Neuronal stem cell (in vitro differentiated cells): ENCODE data around the gene OR10A6.

Experiments used
- DNase-seq: peaks from one replicate; pipeline ENCODE4 v3.0.0-alpha.2; 2013; ENCODE audit warnings: low spot score
- H2AFZ ChIP-seq: one replicate; pipeline ENCODE4 v1.6.1; 2013; ENCODE audit warnings: mild to moderate bottlenecking, low read length, inconsistent platforms
- H2AK5ac ChIP-seq: 2 replicates; pipeline ENCODE4 v1.6.1; 2013; ENCODE audit warnings: low read depth, mild to moderate bottlenecking, inconsistent platforms, low read length, moderate library complexity, mixed read lengths
- H2BK120ac ChIP-seq: 2 replicates; pipeline ENCODE4 v1.6.1; 2013; ENCODE audit warnings: low read depth, mild to moderate bottlenecking, inconsistent platforms, low read length, moderate library complexity, mixed read lengths
- H2BK12ac ChIP-seq: one replicate; pipeline ENCODE4 v1.6.1; 2013; ENCODE audit warnings: low read length, inconsistent platforms
- H2BK15ac ChIP-seq: 2 replicates; pipeline ENCODE4 v1.6.1; 2013; ENCODE audit warnings: mild to moderate bottlenecking, low read length, inconsistent platforms, mixed read lengths
- H2BK5ac ChIP-seq: one replicate; pipeline ENCODE4 v1.6.1; 2013; ENCODE audit warnings: inconsistent platforms, mild to moderate bottlenecking, low read length, moderate library complexity
- H3K14ac ChIP-seq: one replicate; pipeline ENCODE4 v1.6.1; 2013; ENCODE audit warnings: low read length, inconsistent platforms
- H3K18ac ChIP-seq: 2 replicates; pipeline ENCODE4 v1.6.1; 2013; ENCODE audit warnings: low read length, inconsistent platforms
- H3K23ac ChIP-seq: 2 replicates; pipeline ENCODE4 v1.6.1; 2013; ENCODE audit warnings: low read depth, mild to moderate bottlenecking, mixed read lengths, low read length, inconsistent platforms; ENCODE audit not compliant: poor library complexity
- H3K27ac ChIP-seq: replicated peaks from 3 replicates; pipeline ENCODE4 v1.5.1; 2013; ENCODE audit warnings: low read length, inconsistent platforms
- H3K27me3 ChIP-seq, 3 experiments: 2 replicates each; pipeline ENCODE4 v1.6.1; 2013; ENCODE audit warnings: low read length in 3 of 3, mild to moderate bottlenecking in 2 of 3, inconsistent platforms in 1 of 3, low read depth in 1 of 3, mixed read lengths in 1 of 3, moderate library complexity in 1 of 3; ENCODE audit not compliant: control insufficient read depth in 3 of 3, insufficient read depth in 3 of 3
- H3K36me3 ChIP-seq, 2 donors: replicated peaks in 1 of 2; 2 replicates each; pipeline ENCODE4 v1.6.1; 2013; ENCODE audit warnings: low read length in 2 of 2; ENCODE audit not compliant: control insufficient read depth in 2 of 2, insufficient read depth in 2 of 2
- H3K4ac ChIP-seq: 2 replicates; pipeline ENCODE4 v1.6.1; 2013; ENCODE audit warnings: inconsistent platforms, mild to moderate bottlenecking, low read length, moderate library complexity
- H3K4me1 ChIP-seq, 2 donors: 1 replicate in 1 of 2; 2 replicates in 1 of 2; pipeline ENCODE4 v1.6.1; 2013; ENCODE audit warnings: low read length in 2 of 2, low read depth in 1 of 2; ENCODE audit not compliant: control insufficient read depth in 2 of 2, insufficient read depth in 1 of 2
- H3K4me2 ChIP-seq: one replicate; pipeline ENCODE4 v1.6.1; 2013; ENCODE audit warnings: mild to moderate bottlenecking, low read length, inconsistent platforms; ENCODE audit not compliant: insufficient read depth, poor library complexity, severe bottlenecking
- H3K4me3 ChIP-seq, 2 donors: 2 replicates each; pipeline ENCODE4 v1.5.1; 2013; ENCODE audit warnings: low read length in 2 of 2, mild to moderate bottlenecking in 2 of 2, inconsistent platforms in 1 of 2, moderate library complexity in 1 of 2
- H3K79me1 ChIP-seq: one replicate; pipeline ENCODE4 v1.6.1; 2013; ENCODE audit warnings: low read depth, mild to moderate bottlenecking, inconsistent platforms, low read length, moderate library complexity
- H3K9ac ChIP-seq: one replicate; pipeline ENCODE4 v1.6.1; 2013; ENCODE audit warnings: mild to moderate bottlenecking, low read depth, low read length, inconsistent platforms; ENCODE audit not compliant: poor library complexity
- H3K9me3 ChIP-seq, 2 donors: replicated peaks in 1 of 2; 2 replicates each; pipeline versions ENCODE3 to v1.6.1; 2013; ENCODE audit warnings: low read length in 2 of 2, mild to moderate bottlenecking in 2 of 2, inconsistent platforms in 1 of 2, low read depth in 1 of 2, mixed read lengths in 1 of 2, moderate library complexity in 1 of 2; ENCODE audit not compliant: control insufficient read depth in 2 of 2, insufficient read depth in 1 of 2
- H4K8ac ChIP-seq: one replicate; pipeline ENCODE4 v1.6.1; 2013; ENCODE audit warnings: low read depth, mild to moderate bottlenecking, inconsistent platforms, low read length, moderate library complexity
- H4K91ac ChIP-seq: one replicate; pipeline ENCODE4 v1.6.1; 2013; ENCODE audit warnings: low read length, low read depth, mild to moderate bottlenecking, inconsistent platforms; ENCODE audit not compliant: poor library complexity
- WGBS, 2 donors: extraction: QIAGEN DNeasy Blood & Tissue Kit; methylation state at CpG; one replicate each; pipeline ENCODE4 v1.1.7; 2013; ENCODE audit warnings: missing lambda C conversion rate in 2 of 2, mixed read lengths in 1 of 2; ENCODE audit not compliant: insufficient read length in 2 of 2, insufficient replicate concordance in 1 of 2; ENCODE audit errors: extremely low coverage in 2 of 2; 5-methylcytosine and 5-hydroxymethylcytosine counted together

OR10A6 gene

GRCh38 chr11:7918141-7918540, 12.9 kb downstream of the OR10A6 start:
- Histone ChIP-seq H3K4me2 (no peak overlapping the region), H3K14ac (no peak overlapping the region), H3K18ac (no peak overlapping the region), H3K79me1 (no peaks in the 10 kb centered on the region), H2BK120ac (no peak overlapping the region), H3K4me1 (no peaks in the 10 kb centered on the region), H3K36me3 (no peaks in the 10 kb centered on the region), H2AK5ac (no peak overlapping the region), H4K91ac (no peak overlapping the region), H2AFZ (no peak overlapping the region), H2BK5ac (no peak overlapping the region), H2BK15ac (no peak overlapping the region), H4K8ac (no peak overlapping the region), H3K4me3 (no peak overlapping the region), H2BK12ac (no peak overlapping the region), H3K23ac (no peak overlapping the region), H3K27me3 (no peaks in the 10 kb centered on the region), H3K27ac (no peak overlapping the region), H3K9ac (no peak overlapping the region), H3K4ac (no peak overlapping the region), H3K9me3 (no peaks in the 10 kb centered on the region)
- no peak for DNase-seq
- WGBS, 2 donors = no CpG with 5 or more reads among the region's 2 CpGs

- Histone ChIP-seq H3K23ac (no peak overlapping the region), H3K4me1 (peaks cover 3 to 9% of the 10 kb centered on the region in 2 donors), H2AFZ (no peak overlapping the region), H2BK12ac (no peak overlapping the region), H4K91ac (no peak overlapping the region), H2BK120ac (no peak overlapping the region), H4K8ac (no peak overlapping the region), H2AK5ac (no peak overlapping the region), H3K14ac (no peak overlapping the region), H3K36me3 (no peaks in the 10 kb centered on the region), H3K79me1 (no peaks in the 10 kb centered on the region), H3K18ac (no peak overlapping the region), H3K4me3 (no peak overlapping the region), H3K27ac (no peak overlapping the region), H3K4me2 (no peak overlapping the region), H3K9ac (no peak overlapping the region), H2BK5ac (no peak overlapping the region), H3K9me3 (no peaks in the 10 kb centered on the region), H3K27me3 (no peaks in the 10 kb centered on the region), H2BK15ac (no peak overlapping the region), H3K4ac (no peak overlapping the region)
- DNase-seq = no peak
These were observed 20.1 kb downstream of the OR10A6 start for GRCh38 chr11:7911011-7911410.

DNA sequence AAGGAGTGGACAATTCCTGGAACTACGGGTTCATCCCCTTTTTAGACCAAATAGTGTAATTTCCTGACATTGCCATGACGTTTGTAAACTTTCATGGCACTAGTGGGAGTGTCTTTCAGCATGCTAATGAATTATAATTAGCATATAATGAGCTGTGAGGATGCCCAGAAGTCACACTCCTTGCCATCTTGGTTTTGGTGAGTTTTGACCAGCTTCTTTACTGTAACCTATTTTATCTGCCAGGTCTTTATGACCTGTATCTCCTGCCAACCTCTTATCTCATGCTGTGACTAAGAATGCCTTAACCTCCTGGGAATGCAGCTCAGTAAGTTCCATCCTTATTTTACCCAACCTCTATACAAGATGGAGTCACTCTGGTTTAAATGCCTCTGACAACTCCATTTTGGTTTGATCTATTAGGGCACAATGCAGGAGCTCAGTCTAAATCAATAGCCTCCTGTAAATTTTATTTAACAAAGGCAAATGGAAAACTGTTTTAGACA, 20.7 kb downstream of the OR10A6 start:
- no peak overlapping the region for H3K4ac ChIP-seq
- no peak overlapping the region for H3K9ac ChIP-seq
- H3K36me3 ChIP-seq = no peaks in the 10 kb centered on the region
- no peaks in the 10 kb centered on the region for H3K27me3 ChIP-seq
- no peak overlapping the region for H2AK5ac ChIP-seq
- H2BK5ac ChIP-seq = no peak overlapping the region
- H2BK12ac ChIP-seq = no peak overlapping the region
- no peak overlapping the region for H2BK15ac ChIP-seq
- H3K4me2 ChIP-seq = no peak overlapping the region
- no peaks in the 10 kb centered on the region for H3K79me1 ChIP-seq
- H2BK120ac ChIP-seq = no peak overlapping the region
- no peak overlapping the region for H3K23ac ChIP-seq
- H3K9me3 ChIP-seq = no peaks in the 10 kb centered on the region
- DNase-seq = no peak
- H4K8ac ChIP-seq = no peak overlapping the region
- no peak overlapping the region for H3K27ac ChIP-seq
- H2AFZ ChIP-seq = peak overlapping the region; percentile 62
- H3K14ac ChIP-seq = no peak overlapping the region
- H3K4me3 ChIP-seq = no peak overlapping the region
- no peak overlapping the region for H4K91ac ChIP-seq
- WGBS, 2 donors = no CpG with 5 or more reads among the region's 2 CpGs
- H3K18ac ChIP-seq = no peak overlapping the region
- peaks cover 8 to 15% of the 10 kb centered on the region in 2 donors for H3K4me1 ChIP-seq

GRCh38 chr11:7909585-7910285, 21.3 kb downstream of the OR10A6 start:
- no peak for DNase-seq
- H2AFZ ChIP-seq = no peak overlapping the region
- no peak overlapping the region for H3K27ac ChIP-seq
- no peak overlapping the region for H3K4ac ChIP-seq
- no peaks in the 10 kb centered on the region for H3K36me3 ChIP-seq
- H3K9ac ChIP-seq = no peak overlapping the region
- H3K4me2 ChIP-seq = no peak overlapping the region
- no peak overlapping the region for H4K8ac ChIP-seq
- H3K14ac ChIP-seq = no peak overlapping the region
- no peaks in the 10 kb centered on the region for H3K79me1 ChIP-seq
- no peak overlapping the region for H2AK5ac ChIP-seq
- no peak overlapping the region for H3K23ac ChIP-seq
- no peaks in the 10 kb centered on the region for H3K9me3 ChIP-seq
- WGBS, 2 donors = no CpG with 5 or more reads among the region's 2 CpGs
- H3K18ac ChIP-seq = no peak overlapping the region
- peaks cover 8 to 19% of the 10 kb centered on the region in 2 donors for H3K4me1 ChIP-seq
- H2BK12ac ChIP-seq = no peak overlapping the region
- H4K91ac ChIP-seq = no peak overlapping the region
- H3K4me3 ChIP-seq = no peak overlapping the region
- no peak overlapping the region for H2BK15ac ChIP-seq
- no peak overlapping the region for H2BK120ac ChIP-seq
- no peak overlapping the region for H2BK5ac ChIP-seq
- H3K27me3 ChIP-seq = no peaks in the 10 kb centered on the region
